HG02678 (cell line): ENCODE data around the gene LILRB4.
"Not testable (repeated sequence)": the region's sequence is repeated elsewhere in the genome, so short reads cannot be mapped to it uniquely, and the experiment has no call there.

Experiments used
- ATAC-seq: cut with Tn5 transposase; IDR thresholded peaks from one replicate; pipeline ENCODE4 v1.9.1; 2021; ENCODE audit warnings: mild to moderate bottlenecking, moderate library complexity; ENCODE audit not compliant: unreplicated experiment

Gene LILRB4

GRCh38 chr19:54691582-54692297, 29.0 kb downstream of the LILRB4 start:
- no peak for ATAC-seq

- ATAC-seq, result no peak
Measured at GRCh38 chr19:54692298-54692615, 29.5 kb downstream of the LILRB4 start.

GRCh38 chr19:54694648-54695047, 31.9 kb downstream of the LILRB4 start:
- no peak for ATAC-seq

GRCh38 chr19:54696117-54696548, 33.3 kb downstream of the LILRB4 start:
- no peak for ATAC-seq

- no peak for ATAC-seq
Measured at GRCh38 chr19:54696766-54697165, 34.0 kb downstream of the LILRB4 start.

- ATAC-seq, result not testable (repeated sequence)
Measured at GRCh38 chr19:54697716-54698115, 34.9 kb downstream of the LILRB4 start.

- ATAC-seq, result no peak
Measured at GRCh38 chr19:54704928-54705327, 42.1 kb downstream of the LILRB4 start.

GRCh38 chr19:54707962-54708361, 45.2 kb downstream of the LILRB4 start:
- no peak for ATAC-seq

GRCh38 chr19:54708781-54709180, 46.0 kb downstream of the LILRB4 start:
- no peak for ATAC-seq

- no peak for ATAC-seq
Measured at GRCh38 chr19:54709212-54709948, 46.6 kb downstream of the LILRB4 start.

GRCh38 chr19:54709956-54710355, 47.2 kb downstream of the LILRB4 start:
- ATAC-seq, result not testable (repeated sequence)
